Measurements from ENCODE around the gene TOE1.
"Not testable (repeated sequence)": the region's sequence is repeated elsewhere in the genome, so short reads cannot be mapped to it uniquely, and the experiment has no call there.

TOE1 gene

GRCh38 chr1:45355683-45356082, 15.7 kb downstream of the TOE1 start:
- DNase-seq = no peak

GRCh38 chr1:45356186-45356585, 16.2 kb downstream of the TOE1 start:
- no peak for DNase-seq

- peak; percentile 57 to 69 for DNase-seq
These were observed 20.0 kb downstream of the TOE1 start for GRCh38 chr1:45359882-45360513.

- not testable (repeated sequence) for DNase-seq
These were observed 21.0 kb downstream of the TOE1 start for GRCh38 chr1:45360981-45361380.

GRCh38 chr1:45364294-45364693, 24.3 kb downstream of the TOE1 start:
- no peak for DNase-seq

- no peak for DNase-seq
These were observed 25.1 kb downstream of the TOE1 start for GRCh38 chr1:45365051-45365450.

GRCh38 chr1:45370575-45370974, 30.6 kb downstream of the TOE1 start:
- no peak for DNase-seq

GRCh38 chr1:45373573-45373972, 33.6 kb downstream of the TOE1 start:
- DNase-seq = no peak

- no peak for DNase-seq
These were observed 35.4 kb downstream of the TOE1 start for GRCh38 chr1:45375104-45376090.

GRCh38 chr1:45378184-45378583, 38.2 kb downstream of the TOE1 start:
- no peak for DNase-seq

- DNase-seq = no peak
These were observed 39.6 kb downstream of the TOE1 start for GRCh38 chr1:45379524-45379923.

GRCh38 chr1:45380125-45380524, 40.2 kb downstream of the TOE1 start:
- DNase-seq = no peak

GRCh38 chr1:45380730-45381129, 40.8 kb downstream of the TOE1 start:
- no peak for DNase-seq

- DNase-seq = no peak
These were observed 41.3 kb downstream of the TOE1 start for GRCh38 chr1:45381243-45381642.

- no peak for DNase-seq
These were observed 43.2 kb downstream of the TOE1 start for GRCh38 chr1:45383191-45383590.

GRCh38 chr1:45384213-45384612, 44.2 kb downstream of the TOE1 start:
- not testable (repeated sequence) for DNase-seq

- DNase-seq = no peak
These were observed 45.3 kb downstream of the TOE1 start for GRCh38 chr1:45385302-45385701.

GRCh38 chr1:45386219-45386618, 46.2 kb downstream of the TOE1 start:
- no peak for DNase-seq

Measured in activated CD4-positive, alpha-beta T cell treated with anti-CD3 and anti-CD28 coated beads, Interleukin-2, amount 50 U/mL, for 48 hours (primary cell).